Stimulated activated CD4-positive, alpha-beta T cell treated with anti-CD3 and anti-CD28 coated beads, Interleukin-4, amount 100 ng/mL, for 1 hour (primary cell): ENCODE data around the gene ASTN1.
A peak's percentile ranks its signal among the peaks of the same experiment; 100 is the strongest.

Experiments used
- DNase-seq: peaks from one replicate; pipeline ENCODE4 v3.0.0-alpha.2; 2020

The ASTN1 gene

DNA sequence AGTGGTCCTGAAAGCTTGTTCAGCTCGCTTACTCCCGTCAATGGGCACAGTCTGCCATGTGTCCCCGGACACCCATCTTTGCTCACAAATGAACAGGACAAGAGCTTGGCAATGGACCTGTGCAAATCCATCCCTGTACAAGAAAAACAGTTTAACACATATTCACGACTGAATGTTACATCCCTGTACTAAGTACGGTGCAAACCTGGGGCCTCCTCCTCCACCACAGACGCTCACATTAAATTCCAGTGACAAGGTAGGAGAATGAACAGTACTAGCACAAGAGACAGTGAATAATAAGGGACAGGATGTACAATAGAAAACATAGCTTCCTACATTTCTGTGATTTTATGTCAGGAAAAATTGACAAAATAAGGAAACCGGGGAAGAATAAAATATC, 187.7 kb downstream of the ASTN1 start:
- no peak for DNase-seq

DNA sequence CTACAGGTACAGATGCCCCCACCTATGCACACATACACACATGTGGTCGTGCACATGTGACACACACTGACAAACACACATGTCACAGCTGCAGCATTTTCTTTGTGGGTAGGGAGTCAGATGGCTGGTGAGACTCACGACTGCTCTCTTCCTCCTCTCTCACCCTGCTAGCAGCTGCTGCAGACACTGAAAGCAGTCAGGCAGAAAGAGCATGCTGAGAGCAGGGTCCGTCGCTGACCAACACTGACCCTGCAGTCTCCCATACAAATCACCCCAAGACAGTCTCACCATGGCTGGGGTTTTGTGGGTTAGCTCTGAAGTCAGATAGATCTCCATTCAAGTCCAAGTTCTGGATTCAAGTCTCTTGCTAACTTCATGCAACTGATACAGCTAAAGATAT, 188.3 kb downstream of the ASTN1 start:
- no peak for DNase-seq

DNA sequence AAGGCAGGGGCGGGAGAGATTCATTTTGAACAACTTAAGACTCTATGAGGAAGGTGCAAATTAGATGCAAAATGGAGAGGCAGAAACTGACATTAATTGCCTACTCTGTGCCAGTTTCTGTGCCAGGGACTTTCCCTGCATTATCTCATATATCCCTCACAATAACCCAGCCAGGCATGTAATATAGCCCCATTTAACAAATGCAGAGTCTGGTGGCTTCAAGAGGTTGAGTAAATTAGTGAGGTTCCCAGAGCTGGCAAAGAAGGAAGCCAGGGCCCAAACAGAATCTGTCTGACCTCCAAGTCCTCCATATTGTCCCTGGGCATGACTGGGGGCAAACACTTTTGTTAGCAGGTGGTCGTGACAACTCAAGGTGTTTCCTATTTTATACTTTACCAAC, 199.8 kb downstream of the ASTN1 start:
- DNase-seq: no peak

DNA sequence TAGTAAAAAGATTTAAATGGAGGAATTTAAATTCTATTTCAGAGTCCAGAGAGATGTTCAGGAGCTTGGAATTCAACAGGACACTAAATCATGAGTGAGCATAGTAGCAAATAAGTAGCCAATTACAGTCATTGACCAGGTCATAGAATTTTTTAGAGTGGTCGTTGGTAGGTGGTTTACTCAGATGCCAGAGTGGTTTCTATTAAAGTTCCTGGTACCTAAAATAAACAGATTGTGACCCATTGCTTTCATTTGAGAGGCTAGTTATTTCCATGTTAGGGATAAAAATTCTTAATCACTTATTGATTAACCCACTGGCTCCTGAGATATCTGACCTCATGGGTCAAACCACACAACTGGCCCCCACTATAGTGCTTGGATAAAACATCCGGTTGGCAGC, 201.3 kb downstream of the ASTN1 start:
- no peak for DNase-seq

DNA sequence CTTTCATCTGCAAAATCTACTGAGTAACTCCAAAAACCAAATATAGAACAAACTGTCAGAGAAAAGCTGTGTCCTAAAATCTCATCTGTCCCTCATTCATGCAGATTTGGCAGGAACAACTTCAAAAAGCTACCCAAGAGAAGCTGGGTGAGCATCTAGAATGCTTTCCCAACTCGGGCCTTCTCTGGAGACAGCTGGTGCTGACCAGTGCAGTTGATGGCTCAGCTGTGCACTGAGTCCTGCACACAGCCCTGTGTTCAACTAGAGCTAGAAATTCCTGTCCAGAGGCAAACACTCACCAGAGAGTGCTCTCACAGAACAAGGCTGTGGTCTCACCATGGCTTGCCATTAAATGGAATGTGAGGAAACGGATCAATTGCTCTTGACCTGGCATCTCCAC, 202.8 kb downstream of the ASTN1 start:
- DNase-seq: no peak

DNA sequence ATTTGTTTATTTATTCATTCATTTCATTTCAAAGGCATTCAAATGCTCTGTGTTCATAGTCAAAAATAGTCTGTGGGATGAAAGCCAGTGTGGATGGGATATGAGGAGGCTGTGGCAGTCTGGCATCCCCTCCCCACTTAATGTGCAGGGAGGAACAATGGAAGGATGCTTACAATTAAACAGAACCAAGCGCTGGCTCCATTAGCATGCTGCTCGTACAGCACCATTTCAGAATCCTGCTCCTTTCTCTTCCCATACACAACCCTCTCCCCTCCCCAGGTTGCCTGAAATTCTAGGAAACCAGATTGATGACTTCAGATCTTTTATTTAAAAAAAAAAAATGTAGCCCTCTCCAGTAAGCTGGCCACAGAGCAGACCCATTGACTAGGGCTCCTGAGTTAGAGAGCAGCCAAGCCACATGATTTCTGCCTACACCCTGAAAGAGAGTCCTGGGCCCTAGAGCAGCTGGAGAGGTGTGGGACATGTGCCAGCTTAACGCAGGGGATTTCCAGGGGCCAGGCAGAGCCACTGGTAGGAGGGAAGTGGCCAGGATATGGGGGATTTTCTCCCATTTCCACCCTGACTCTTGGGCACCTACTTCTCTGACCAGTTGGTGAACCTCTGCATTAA, 205.2 kb downstream of the ASTN1 start:
- no peak for DNase-seq

DNA sequence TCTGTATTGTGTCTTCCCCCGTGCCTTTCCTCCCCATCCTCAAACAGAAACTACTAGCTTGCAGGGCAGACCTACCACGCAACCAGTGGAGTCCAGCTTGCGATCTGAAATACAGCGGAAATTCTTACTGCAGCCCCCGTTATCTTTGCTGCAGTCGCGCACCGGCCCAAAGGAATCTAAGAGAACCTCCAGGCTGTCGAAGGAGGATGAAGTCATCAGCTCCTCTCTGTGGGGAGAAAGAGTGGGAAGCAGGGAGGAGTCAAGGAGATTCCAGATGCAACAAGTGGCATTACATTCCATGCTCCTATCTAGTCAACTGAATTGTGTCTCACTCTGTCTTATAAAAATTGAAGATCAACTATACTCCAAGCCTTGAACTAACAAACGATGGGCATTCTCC, 206.9 kb downstream of the ASTN1 start:
- DNase-seq: no peak

DNA sequence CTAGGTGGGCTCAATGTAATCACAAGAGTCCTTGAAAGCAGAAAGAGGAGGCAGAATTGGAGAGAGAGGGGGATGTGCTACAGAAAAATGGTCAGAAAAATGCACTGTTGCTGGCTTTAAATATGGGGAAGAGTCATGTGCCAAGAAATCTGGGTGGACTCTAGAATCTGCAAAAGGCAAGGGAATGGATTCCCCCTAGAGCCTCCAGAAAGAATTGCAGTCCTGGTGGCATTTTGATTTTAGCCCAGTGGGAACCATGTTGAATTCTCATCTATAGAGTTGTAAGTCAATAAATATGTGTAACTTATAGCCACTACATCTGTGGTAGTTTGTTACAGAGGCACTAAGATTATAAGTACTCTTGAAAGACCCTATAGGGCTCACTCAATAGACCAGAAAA, 210.3 kb downstream of the ASTN1 start:
- DNase-seq: no peak

DNA sequence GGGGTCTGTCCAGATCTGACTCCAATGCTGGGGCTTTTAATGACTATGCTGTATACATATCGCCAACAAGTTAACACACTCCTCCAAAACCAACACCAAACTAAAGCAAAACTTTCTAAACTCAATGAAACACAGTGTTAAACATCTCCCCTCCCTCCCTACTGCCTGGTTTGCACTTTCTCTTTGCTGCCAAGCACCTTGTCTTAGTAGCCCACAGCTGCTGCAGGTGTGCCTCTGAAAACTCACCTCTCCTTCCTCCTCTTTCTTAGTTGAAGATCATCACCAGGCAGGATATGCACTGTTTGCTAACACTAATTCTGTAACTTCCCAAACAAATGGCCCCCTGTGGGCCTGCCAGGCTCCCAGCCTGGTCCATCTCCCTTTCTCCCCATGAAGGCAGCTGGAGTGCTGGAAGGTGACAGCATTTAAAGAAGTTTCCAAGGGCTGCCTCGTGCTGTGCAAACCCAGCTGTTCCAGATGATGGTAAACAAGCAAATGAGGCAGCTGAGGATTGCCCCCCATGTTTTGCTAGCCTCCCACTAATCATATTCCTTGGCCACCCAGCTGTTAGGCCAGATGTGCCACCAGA, 213.7 kb downstream of the ASTN1 start:
- no peak for DNase-seq

DNA sequence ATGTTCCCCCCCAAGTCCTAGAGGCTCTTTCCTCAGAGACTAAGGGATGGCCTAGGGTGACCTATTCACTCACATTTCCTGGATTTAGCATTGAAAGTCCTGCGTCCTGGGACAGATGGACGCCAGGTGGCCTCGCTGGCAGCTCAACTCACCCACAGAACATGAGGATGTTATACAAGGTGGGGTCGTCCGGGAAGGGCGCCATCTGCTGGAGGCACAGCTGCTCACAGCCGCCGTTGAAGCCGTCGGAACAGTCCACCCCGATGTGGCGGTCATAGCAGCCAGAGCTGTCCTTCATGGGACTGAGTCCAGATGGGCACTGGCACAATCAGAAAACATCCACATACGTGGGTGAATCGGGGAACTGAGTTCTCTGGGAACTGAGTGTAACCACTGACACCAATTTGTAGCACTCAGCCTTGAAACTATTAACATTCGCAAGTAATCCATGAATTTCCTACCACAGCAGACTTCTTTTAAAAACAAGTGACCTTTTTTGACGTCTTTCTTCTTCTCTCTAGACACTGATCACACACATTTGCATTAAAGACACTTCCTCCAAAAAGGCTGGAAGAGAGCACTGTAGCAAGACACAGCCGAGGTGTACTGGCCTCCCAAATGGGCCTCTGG, 215.4 kb downstream of the ASTN1 start:
- DNase-seq: peak; percentile 2

DNA sequence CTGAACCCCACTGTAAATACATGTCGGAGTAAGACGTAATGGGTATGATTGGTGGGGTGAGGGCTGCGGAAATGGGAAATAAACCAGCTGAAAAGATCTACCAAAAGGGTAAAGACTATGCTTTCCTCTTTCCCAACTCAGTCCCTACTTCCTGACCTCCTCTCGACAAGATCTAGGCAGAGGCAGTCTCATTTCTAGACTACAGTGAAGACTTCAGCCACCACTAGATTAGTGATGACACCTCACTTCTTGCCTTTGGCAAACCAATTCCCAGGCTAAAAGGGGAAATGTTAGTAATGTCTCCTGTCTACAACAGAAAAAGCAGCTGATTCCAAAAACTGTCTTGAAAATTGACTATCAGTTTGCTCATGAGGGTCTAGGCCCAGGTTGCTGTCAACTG, 219.9 kb downstream of the ASTN1 start:
- DNase-seq: no peak

DNA sequence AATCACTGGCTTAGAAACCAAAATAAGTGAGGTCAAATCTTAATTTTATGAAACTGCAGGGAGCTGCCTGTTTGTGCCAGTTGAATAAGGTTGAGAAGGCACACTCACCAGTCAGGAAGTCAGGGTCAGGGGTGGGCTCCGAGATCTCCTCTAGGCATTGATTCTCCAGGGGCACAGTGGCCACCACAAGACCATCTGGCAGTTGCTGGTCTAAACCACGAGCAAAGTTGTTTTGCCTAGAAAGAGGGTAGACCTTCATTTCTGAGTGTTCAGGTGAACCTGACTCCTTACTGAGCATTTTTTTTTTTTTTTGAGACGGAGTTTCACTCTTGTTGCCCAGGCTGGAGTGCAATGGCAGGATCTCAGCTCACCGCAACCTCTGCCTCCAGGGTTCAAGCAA, 220.7 kb downstream of the ASTN1 start:
- no peak for DNase-seq

GRCh38 chr1:176942346-176942745, 222.2 kb downstream of the ASTN1 start:
- no peak for DNase-seq

- DNase-seq: no peak
Measured at GRCh38 chr1:176939993-176940392, 224.5 kb downstream of the ASTN1 start.

GRCh38 chr1:176938375-176938774, 226.1 kb downstream of the ASTN1 start:
- no peak for DNase-seq

- no peak for DNase-seq
Measured at GRCh38 chr1:176934370-176934769, 230.1 kb downstream of the ASTN1 start.

DNA sequence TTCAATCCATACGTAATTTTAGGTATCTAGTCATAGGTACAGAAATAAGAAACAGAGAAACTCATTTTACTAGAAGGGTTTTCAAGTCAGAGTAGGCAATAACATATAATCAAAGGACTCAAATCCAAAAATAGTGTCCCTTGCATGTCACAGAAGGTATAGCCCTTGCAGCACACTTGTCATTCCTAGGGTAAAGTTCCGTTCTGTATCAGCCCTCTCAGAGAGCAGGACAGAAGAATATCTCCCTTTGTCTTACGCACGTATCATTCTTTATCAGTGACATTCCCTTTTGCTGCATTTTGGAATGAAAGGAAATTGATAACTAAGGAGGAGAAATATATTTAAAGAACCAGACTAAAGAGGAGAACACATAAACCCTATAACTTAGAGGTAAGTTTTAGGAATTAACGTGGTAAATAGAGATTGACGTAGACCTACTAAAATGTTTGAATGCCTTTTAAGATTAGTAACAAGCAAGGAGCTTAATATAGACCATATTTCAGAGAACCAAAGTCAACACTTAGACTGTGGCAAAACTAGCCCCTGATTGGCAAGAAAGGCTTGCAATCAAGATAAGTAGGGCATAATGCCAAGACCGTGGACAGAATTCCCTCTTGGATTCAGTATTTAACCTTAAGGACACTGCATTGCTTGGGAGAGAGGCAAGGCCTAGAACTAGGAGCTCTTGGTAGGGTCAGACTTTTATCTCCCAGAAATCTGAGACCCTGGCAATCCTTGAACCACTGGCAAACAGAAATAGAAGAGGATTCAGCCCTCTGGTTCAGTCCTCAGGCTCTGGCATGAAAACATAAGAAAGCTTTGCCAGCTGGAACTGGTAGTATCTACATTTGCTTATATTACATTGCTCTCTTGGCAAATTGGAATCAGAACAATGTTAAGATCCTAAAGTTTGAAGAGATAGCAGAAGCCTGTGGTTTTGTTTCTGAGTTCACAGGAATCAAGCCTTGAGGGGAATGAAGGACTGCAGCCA, 232.1 kb downstream of the ASTN1 start:
- DNase-seq: no peak

GRCh38 chr1:176931526-176931925, 233.0 kb downstream of the ASTN1 start:
- no peak for DNase-seq

DNA sequence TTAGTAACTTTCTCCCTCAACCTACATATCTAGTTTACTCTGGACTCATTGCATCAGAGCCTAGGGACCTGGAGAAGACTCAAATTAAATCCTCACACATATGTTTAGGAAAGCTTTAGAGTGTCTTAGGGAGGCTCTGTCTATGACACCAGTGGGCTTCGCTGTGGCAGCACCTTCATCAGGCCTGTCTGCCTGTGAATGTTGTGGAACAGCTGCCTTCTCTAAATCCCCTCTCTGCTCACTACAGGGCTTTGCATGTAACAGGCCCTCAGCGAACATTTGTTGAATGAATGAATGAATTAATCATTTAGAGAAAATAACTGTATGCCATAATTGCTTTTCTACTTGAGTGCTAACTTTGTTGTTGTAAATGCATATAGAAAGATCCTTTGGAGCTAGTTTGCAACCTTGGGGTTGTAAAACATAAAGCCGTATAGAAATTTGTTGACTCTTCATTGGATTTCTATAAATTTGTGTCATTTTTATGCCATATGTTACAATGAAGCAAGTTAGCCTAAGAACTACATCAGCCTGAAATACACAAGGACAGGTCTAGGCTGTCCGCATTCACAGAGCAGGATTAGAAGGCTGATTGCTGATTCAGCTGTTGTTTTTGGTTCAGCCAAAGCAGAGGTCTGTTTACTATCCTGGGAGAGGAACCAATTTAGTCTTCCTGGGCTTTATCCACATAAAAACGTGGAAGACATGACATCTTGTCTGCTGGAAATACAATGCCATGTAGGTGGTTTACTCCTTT, 238.0 kb downstream of the ASTN1 start:
- DNase-seq: no peak

GRCh38 chr1:176925223-176925622, 239.3 kb downstream of the ASTN1 start:
- DNase-seq: no peak

DNA sequence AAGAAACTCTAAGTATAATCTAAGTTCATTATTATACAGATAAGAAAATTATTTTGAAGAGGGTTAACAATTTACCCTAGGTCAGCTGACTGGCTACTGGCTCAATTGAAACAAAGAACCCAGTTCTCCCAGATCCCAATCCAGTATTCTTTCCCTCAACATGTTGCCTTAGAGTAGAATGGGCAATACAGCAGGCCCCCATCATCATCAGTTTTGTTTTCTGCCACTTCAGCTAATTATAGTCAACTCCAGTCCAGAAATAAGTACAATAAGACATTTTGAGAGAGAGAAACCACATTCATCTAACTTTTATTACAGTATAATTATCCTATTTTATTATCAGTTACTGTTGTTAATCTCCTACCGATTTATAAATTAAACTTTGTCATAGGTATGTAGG, 241.2 kb downstream of the ASTN1 start:
- DNase-seq: no peak
